Retinal pigment epithelial cell (primary cell): Measurements from ENCODE around the gene ROBO3.

Source experiments
- DNase-seq: peaks from one replicate; pipeline ENCODE4 v3.0.0-alpha.2; 2010; ENCODE audit warnings: low read depth
- H3K4me3 ChIP-seq: 2 replicates; pipeline ENCODE4 v1.5.1; 2011; ENCODE audit warnings: mild to moderate bottlenecking, low read length, control low read depth, moderate library complexity
- TF ChIP-seq, protein P1 (sequence below): conservative IDR thresholded peaks from 2 replicates; pipeline ENCODE4 v1.5.1; 2011; ENCODE audit warnings: low read depth, low read length, control low read depth, inconsistent platforms

ROBO3 gene

DNA sequence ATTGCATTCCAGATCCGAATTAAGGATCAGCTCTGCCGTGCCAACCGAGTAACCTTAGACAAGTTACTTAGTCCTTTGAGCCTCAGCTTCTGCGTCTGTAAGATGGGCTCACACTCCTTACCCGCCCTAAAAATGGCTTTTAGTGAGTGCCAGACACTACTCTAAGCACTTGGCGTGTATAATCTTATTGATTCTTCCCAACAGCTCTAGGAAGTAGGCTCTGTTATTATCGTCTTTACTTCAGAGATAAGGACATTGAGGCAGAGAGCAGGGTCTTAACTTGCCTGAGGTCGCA lies 21.7 kb upstream of the ROBO3 start:
- DNase-seq = no peak
- TF ChIP-seq, protein P1, sequence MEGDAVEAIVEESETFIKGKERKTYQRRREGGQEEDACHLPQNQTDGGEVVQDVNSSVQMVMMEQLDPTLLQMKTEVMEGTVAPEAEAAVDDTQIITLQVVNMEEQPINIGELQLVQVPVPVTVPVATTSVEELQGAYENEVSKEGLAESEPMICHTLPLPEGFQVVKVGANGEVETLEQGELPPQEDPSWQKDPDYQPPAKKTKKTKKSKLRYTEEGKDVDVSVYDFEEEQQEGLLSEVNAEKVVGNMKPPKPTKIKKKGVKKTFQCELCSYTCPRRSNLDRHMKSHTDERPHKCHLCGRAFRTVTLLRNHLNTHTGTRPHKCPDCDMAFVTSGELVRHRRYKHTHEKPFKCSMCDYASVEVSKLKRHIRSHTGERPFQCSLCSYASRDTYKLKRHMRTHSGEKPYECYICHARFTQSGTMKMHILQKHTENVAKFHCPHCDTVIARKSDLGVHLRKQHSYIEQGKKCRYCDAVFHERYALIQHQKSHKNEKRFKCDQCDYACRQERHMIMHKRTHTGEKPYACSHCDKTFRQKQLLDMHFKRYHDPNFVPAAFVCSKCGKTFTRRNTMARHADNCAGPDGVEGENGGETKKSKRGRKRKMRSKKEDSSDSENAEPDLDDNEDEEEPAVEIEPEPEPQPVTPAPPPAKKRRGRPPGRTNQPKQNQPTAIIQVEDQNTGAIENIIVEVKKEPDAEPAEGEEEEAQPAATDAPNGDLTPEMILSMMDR = no peak
- no peak overlapping the region for H3K4me3 ChIP-seq

GRCh38 chr11:124844664-124845079 lies 20.6 kb upstream of the ROBO3 start:
- no peak overlapping the region for H3K4me3 ChIP-seq
- DNase-seq = no peak
- TF ChIP-seq, protein P1 = no peak

DNA sequence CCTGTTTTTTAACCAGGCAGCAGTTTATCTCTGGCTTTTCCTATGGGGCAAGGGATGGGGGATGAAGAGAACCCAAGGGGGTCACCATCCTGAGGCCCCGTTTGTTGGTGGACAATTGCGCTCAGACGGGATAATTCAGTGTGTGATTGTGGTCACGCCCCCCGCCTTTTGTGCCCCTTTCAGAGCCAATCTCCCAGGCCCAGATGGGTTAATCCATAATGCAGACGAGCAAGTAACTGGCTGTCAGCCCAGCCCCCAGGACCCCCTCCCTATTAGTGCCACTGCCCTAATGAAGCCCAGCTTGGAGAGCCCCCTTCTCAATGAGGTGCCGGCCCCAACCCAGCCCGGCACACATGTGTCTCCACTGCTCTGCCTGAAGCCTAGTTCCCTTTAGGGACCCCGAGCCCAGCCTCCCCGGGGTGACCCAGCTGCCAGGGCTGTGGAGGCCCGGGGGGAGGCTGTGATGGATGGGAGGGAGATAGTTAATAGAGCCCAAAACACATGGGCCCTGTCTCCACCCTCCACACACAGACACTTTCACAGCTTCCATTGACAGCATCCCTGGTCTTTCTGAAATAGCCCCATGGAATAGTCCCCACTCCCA lies 19.1 kb upstream of the ROBO3 start:
- TF ChIP-seq, protein P1 = no peak
- H3K4me3 ChIP-seq = no peak overlapping the region
- DNase-seq = no peak

DNA sequence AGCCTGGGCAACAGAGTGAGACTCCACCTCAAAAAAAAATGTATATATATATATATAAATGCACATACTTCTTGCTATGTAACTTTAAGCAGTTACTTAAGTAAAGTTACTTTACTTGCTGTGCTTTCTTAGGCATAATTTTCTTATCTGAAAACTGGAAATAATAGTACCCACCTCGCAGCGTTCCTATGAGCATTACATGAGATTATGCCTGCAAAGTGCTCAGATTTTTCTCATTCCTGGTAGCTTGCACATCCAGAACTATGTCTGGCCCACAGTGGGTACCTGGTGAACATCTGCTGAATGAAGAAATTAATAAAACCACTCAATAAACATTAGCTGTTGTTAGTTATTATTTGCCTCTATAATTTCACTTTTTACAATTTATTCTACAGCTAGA lies 6.1 kb upstream of the ROBO3 start:
- no peak for DNase-seq
- no peak overlapping the region for H3K4me3 ChIP-seq
- TF ChIP-seq, protein P1 = no peak

DNA sequence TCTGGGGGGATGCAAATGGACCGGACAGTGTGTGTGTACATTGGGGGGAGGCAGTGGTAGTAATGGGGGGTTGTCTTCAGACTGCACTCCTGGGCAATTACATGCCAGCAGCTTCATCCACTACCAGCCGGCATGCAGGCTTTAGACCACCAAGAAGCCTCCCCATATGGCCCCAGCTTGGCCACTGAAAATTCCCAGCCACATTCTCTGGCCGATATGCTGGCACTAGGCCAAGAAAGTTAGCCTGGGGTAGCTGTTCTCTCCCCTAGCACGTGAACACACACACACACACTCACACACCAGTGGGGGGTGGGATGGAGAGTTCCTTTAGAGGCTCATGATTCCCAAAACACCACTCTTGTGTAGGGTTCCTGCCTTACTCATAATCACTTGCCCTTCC lies 3.6 kb upstream of the ROBO3 start:
- no peak for DNase-seq
- TF ChIP-seq, protein P1 = no peak
- no peak overlapping the region for H3K4me3 ChIP-seq

- peak; percentile 27 for DNase-seq
Observed at GRCh38 chr11:124863137-124863825, 2.0 kb upstream of the ROBO3 start.

DNA sequence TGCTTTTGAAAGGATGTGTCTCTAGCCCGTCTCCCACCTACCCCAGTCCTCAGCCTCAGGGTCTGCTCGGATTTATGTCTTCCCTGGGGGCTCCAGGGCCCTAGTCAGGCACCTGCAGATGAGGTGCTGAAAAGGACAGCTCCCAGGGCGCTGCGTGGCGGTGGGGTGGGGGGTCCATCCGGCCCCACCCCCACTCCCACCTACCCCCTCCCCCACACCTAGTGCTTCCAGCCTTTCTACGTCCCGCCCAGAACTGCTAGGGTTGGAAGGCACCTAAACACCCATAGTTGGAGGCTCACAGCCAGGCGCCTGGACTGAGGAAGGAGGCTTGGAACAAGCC lies 1.4 kb upstream of the ROBO3 start:
- H3K4me3 ChIP-seq = no peak overlapping the region
- DNase-seq = no peak
- TF ChIP-seq, protein P1 = no peak

More at GRCh38 chr11:124863137-124863825, 2.0 kb upstream of the ROBO3 start:
- TF ChIP-seq, protein P1 = peak; percentile 6
- peak overlapping the region; percentile 33 for H3K4me3 ChIP-seq
